Activated CD4-positive, alpha-beta T cell treated with anti-CD3 and anti-CD28 coated beads, Interleukin-2, amount 50 U/mL, for 48 hours (primary cell): ENCODE results near the gene TCTN2.

Experiments
- DNase-seq, 2 experiments: peaks; one replicate each; pipeline ENCODE4 v3.0.0-alpha.2; 2020

Gene TCTN2

DNA sequence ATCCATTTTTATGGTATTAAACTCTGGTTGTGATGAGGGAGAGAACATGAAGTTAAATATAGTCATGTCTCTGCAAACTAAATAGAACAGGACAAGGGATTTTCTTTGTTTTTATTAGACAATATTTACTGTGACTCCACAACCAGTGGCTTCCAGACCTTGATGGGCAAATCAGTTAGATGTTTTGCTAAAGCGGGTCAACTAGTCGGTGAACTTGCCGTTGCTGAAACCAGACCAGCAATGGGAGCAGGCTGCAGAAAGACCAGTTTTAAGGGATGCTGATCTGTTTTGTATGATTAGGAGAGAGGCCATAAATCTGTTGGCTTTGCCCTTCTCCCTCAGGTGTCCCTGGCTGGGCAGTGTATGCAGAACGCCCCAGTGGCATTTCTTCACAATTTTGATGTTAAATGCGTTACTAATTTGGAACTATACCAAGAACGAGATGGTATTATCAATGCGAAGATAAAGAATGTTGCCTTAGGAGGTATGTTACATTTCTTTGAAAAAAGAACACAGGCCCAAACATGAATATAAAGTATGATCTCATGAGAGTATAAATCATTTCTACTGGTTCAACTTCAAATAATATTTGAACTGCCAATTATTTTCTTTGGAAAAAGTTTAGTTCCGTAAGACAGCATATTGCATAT lies 19.4 kb downstream of the TCTN2 start:
- no peak for DNase-seq

DNA sequence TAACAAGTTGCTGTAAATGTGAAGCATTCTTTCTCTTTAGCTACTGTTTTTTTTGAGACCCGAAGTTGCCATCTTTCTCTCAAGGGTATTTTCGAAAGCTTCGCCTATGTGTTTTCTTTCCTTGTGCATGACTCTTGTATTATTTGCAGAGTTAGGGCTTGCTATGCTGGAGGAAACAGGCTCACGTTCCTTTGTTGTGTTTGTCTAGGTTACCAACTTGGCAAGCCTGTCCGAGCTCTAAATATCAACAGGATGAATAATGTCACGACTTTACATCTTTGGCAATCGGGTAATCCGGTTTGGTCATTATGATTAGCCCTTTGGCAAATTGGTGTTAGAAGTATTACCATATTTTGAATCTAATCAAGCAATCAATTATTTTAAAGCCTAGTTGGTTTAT lies 25.3 kb downstream of the TCTN2 start:
- no peak for DNase-seq

DNA sequence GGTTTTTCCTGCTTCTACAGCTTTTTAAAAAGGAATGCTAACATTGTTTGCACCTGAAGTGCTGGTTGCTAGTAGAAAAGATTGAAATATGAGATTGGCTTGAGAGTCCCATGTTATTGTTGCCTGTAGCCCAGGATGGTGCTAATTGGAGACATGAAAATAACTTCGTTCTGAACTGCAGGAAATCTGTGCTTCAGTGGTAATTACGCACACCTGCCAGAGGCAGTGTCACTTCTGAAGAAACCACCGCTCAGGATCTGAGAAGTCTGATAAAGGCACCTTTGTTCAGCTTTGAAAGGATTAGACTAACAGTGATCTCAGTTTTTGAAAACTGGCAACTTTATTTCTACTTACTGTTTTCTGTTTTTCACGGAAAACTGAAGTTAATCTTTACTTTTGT lies 25.7 kb downstream of the TCTN2 start:
- DNase-seq: no peak

DNA sequence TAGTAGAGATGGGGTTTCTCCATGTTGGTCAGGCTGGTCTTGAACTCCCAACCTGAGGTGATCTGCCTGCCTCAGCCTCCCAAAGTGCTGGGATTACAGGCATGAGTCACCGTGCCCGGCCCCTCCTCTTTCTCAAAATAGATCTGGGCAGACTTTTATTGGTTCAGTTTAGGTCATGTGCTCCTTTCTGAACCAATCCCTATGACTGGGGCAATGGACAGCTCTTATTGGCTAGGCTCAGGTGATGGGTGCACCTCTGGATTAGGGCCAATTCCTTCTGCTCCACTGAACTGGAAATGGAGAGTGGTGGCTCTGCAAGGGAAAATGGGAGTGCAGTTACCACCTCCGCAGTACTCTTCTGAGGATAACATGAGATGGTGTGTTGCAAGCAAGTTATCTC lies 35.0 kb downstream of the TCTN2 start:
- no peak for DNase-seq

GRCh38 chr12:123707466-123707865 lies 36.6 kb downstream of the TCTN2 start:
- DNase-seq: no peak

DNA sequence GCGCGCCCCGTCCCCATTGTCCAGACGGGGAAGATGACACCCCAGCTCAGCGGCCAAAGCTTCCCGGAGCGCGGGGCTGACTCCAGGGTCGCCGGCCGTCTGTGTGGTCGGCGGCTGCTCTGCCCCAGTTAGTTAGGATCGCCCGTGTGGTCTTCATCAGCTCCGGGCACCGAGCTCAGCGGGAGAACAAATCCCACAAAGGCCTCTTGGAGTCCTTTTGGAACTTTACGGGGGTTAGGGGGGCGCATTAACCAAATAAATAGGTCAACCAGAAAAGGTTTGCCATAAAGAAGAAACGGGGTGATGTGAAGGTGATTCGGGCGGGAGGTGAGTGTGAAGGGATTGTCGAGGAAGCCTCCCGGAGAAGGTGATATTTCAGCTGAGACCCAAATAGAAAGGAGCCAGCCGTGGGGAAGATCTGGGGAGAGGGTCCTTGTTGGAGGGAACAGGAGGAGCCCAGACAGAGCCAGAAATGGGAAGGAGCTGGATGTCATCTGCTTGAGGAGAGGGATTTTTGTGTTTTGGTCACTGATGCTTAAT lies 41.9 kb downstream of the TCTN2 start:
- DNase-seq: no peak

DNA sequence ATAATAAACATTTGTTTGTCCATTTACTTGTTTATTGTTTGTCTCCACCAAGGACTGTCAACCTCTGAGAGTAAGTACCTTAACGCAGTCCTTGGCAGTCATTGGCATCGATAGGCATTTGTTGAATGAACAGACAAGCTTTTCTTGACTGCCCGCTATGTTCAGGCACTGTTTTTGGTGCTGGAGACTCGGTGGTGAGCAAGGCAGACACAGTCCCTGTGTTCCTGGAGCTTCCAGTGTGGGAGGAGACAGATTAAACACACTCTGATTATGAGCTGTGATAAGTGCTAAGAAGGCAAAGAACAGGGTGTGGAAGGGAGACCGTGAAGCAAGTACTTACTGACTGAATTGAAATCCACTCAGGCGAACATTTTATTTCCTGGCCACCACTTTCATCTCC lies 42.5 kb downstream of the TCTN2 start:
- DNase-seq: peak; percentile 33 to 42

DNA sequence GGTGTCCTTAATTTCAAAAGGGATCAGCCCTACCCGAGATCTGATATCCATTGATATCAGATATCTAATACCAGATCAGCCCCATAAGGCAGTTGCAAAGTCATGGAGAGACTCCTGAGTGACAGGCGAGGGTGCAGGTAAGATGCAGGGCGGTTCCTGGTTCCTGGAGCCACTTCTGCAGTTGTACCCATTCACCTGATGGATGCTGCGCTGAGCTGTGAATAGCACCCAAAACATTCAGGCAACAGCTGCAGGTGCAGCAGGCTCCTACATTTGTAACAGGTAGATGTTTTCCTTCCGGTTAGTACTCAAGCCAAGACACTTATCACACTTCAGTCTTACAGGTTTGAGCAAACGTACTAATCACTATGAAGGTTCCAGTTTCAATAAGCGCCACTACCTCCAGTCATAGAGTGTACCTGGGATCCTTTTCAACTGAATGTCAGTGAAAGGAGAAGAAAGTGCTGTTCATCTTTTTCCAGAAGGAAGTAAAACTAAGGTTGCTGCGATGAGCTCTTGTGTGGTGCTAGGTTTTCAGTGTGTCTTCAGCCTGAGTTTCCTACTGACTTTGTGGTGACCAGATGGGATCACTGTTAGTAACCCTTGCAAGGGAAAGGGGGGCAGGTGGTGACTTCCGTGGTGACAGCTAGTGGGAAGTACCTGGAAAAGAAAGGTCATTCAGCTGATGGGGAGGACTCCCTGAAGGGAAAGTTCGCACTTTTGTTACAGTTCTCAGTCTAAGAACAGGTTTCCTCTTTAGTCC lies 43.1 kb downstream of the TCTN2 start:
- DNase-seq: peak; percentile 65 to 75

DNA sequence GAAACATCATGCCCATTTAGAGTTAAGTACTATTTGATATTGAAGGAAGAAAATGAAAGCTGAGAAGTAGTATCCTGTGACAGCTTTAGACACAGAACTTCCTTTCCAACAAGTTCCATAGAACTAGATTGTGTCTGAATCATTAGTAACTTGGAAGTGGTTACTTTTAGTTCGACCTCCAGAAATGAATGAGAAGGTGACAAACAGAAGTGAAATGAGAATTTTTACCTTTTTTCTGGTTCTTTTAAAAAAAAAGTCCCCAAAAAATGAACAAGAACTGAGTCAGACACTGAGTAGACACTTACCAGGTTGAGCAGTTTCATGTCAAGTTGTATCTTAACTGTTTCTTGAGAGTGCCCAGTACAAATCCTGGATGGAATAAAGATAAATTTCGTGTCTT lies 44.3 kb downstream of the TCTN2 start:
- DNase-seq: no peak

DNA sequence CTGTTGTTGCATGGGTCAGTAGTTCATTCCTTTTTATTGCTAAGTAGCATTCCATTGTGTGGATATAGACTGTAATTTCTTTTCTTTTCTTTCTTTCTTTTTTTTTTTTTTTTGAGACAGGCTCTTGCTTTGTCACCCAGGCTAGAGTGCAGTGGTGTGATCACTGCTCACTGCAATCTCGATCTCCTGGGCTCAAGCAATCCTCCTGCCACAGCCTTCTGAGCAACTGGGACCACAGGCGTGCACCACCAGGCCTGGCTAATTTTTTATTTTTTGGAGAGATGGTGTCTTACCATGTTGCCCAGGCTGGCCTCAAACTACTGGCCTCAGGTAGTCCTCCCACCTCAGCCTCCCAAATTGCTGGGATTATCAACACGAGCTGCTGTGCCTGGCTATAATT lies 46.4 kb downstream of the TCTN2 start:
- no peak for DNase-seq

DNA sequence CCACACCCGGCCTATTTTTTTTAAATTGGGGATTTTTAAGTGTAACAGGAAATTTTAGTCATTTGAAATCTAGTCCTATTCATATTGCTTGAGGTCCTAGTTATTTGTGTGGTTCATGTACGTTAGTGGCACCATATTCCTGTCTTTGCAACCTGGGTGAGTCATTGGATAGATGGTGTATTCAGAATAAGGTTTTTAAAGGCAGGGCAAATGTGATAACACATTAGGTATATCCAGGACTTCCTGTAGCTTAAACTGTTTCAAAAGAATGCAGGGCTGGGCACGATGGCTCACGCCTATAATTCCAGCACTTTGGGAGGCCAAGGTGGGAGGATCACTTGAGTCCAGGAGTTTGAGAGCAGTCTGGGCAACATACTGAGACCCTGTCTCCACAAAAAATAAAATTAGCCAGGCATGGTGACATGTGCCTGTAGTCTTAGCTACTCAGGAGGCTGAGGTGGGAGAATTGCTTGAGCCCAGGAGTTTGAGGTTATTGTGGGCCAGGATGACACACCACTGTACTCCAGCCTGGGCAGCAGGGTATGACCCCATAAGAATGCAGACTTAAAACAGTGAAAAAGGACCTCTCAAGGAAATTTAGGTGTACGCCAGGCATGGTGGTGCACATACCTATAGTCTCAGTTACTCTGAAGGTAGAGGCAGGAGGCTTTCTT lies 49.4 kb downstream of the TCTN2 start:
- no peak for DNase-seq

- DNase-seq: no peak
Observed at GRCh38 chr12:123721245-123721644, 50.3 kb downstream of the TCTN2 start.

- DNase-seq: no peak
Observed at GRCh38 chr12:123723011-123723410, 52.1 kb downstream of the TCTN2 start.

GRCh38 chr12:123723765-123724164 lies 52.9 kb downstream of the TCTN2 start:
- no peak for DNase-seq

- no peak for DNase-seq
Observed at GRCh38 chr12:123726244-123726643, 55.3 kb downstream of the TCTN2 start.

DNA sequence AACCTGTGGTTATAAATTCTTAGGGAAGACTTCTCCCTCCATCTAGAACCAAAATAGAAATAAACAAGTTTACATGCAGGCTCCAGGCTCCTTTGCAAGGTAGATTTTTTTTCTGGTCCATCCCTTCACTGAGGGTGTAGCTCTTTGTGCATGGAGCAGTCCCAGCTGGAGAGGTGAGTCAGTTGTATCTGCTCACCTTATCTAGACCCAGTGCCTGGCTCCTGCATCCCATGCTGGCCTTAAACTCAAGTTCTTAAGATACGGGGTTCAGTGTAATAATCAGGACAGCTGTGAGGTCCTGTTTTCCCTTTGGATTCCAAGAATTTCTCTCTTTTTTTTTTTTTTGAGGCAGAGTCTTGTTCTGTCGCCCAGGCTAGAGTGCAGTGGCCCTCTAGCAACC lies 56.0 kb downstream of the TCTN2 start:
- no peak for DNase-seq

GRCh38 chr12:123727878-123728277 lies 57.0 kb downstream of the TCTN2 start:
- no peak for DNase-seq

- DNase-seq: no peak
Observed at GRCh38 chr12:123731596-123731995, 60.7 kb downstream of the TCTN2 start.

DNA sequence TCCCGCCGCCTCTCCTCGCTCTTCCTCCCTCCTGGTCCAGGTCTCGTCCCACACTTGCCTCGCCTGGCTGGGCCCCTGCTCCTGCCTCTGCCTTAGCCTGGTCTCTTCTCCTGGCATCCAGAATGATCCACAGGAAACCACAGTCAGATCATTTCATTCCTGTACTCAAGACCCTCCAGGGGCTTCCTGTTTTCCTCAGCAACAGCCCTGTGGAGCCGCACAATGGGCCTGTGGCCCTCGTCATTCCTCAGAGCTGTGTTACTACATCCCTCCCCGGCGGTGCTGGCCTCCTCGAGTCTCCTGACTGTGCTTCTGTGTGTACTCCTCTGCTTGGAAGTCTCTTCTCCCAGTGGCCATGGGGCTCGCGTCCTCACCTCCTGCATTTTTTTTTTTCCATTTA lies 61.3 kb downstream of the TCTN2 start:
- no peak for DNase-seq

DNA sequence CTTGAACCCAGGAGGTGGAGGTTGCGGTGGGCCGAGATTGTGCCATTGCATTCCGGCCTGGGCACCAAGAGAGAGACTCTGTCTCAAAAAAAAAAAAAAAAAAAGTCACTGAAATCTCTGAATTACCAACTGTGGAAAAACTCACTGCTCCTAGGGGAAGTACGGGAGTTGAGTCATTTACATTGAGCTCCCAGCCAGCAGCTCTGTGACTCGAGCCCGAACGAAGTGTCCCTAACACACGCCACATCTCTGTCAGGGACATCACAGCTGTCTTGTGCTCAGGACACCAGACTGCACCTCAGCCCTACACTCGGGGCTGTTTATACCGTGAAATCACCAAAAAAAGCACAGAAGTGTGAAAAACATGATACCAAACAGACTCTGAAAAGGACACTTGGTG lies 62.3 kb downstream of the TCTN2 start:
- DNase-seq: no peak

DNA sequence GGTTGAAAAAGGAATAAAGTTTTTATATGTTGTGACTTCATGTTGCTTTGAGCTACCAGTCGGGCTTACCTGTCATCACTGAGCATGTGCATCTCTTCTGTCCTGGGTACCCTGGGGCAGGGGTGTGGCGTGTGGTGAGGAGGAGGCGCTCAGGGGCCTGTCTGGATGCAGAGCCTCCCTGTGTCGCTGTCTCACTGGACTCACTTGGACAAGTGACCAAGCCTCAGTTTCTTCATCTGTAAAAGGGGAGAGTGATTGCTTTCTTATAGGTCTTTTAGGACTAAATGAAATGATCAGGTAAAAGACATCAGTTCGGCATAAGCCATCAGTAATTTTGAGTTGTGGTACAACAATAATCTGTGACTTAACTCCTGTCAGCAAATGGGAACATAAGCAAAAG lies 63.4 kb downstream of the TCTN2 start:
- no peak for DNase-seq

DNA sequence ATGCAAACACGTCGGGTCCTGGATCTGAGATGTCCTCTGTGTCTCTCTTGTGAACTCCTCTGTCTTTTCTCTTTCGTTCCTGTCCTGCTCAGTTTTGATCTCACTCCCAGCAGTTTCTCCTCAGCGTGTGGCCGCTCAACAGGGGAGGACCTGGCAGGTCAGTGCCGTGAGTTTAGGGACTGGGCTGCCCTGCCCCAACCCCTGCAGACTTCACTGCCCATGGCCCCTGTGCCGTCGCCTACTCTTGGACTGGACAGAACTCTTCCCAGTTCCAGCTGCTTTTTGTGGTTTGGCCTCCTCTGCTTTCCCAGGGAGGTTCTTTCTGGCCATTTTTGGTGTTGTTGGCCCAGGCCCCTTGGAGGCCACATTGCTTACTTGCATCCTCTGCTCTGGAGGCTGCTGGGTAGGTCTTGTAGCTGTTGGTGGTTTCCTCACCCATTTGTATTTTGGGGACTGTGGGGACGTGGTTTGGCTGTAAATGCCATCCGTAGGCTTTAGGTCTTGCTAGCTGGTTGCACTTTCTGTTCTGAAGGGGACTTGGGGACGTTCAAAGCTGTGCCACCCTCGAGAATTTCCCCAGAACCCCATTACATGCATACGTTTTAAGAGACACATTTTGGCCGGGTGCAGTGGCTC lies 71.1 kb downstream of the TCTN2 start:
- no peak for DNase-seq

- DNase-seq: no peak
Observed at GRCh38 chr12:123743002-123743401, 72.1 kb downstream of the TCTN2 start.

DNA sequence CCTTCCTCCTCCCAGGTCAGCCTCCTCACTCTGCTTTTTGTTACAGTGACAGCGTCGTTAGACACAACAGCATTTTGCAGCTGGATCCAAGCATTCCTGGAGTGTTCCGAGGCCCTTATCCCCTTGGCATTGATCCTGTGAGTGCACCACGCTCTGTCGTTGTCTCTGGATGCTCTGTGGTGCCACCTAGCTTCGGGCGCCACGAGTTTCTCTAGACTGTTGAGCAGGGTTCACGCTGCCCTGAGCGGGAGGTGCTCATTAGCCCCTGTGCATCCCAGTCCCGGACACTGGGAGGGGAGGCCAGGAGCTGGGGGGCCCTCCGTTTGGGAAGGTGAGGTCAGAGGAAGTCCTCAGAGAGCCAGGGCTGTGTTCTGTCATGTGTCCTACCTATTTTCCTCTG lies 73.9 kb downstream of the TCTN2 start:
- no peak for DNase-seq
